NCI-H748 treated with DMSO at 0.1 percent for 48 hours (cell line): ENCODE results near the gene FRK.

Experiments
- DNase-seq: peaks from one replicate; lab custom pipeline; 2025; lab: John Stamatoyannopoulos, UW

Gene FRK

DNA sequence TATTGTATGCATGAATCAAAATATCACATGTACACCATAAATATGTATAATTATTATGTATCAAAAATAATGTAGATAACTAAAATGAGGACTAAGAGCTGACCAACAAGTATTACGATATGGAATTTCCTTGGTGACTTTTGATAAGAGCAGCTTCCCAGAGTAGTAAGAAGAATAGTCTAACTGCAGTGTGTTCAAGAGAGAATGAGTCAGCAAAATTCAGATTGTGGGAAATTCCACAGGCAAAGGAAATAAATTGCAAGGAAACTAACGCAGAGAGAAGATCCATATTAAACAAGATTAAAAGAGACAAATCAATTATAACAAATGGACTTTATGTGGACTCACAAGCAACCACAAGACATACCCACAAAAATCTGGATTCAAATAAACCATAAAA, 26.4 kb downstream of the FRK start:
- DNase-seq, result no peak

DNA sequence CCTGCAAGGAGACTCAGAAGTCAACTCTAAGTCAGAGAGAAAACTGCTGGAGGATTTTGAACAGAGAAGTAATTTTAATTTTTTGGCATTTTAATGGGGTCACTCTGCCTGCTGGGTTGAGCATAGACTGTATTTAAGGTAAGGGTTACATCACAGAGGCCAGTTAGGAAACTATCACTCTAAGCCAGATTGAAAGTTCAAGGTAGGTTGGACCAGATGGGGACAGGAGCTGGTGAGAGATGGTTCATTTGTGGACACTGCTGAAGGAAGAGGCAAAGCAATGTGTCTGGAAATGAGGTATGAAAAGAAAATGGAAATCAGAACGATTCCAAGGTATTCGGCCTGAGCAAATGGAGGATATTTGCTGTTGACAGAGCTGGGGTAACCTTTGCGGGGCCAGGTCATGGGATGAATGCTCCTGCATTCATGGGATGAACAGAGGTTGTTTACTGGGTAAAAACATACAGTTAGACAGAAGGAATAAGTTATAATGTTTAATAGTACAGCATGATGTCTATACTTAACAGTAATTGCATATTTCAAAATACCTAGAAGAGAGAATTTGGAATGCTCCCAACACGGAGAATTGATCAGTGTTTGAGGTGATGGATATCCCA, 26.9 kb downstream of the FRK start:
- DNase-seq, result no peak

DNA sequence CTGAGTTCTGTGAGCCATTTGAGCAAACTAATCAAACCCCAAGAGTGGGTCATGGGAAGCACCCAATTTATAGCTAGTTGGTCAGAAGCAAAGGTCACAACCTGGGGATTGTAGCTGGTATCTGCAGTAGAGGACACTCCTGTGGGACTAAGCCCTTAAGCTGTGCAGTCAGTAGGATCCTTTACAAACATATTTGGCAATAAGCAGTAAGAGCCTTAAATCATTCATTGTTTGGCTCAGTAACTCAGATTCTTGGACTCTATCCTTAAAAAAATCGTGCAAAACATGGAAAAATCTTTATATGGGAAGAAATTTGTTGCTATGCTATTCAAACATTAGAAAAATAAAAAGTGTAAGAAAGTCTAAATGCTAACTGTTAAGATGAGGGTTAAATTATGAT, 29.9 kb downstream of the FRK start:
- no peak for DNase-seq

DNA sequence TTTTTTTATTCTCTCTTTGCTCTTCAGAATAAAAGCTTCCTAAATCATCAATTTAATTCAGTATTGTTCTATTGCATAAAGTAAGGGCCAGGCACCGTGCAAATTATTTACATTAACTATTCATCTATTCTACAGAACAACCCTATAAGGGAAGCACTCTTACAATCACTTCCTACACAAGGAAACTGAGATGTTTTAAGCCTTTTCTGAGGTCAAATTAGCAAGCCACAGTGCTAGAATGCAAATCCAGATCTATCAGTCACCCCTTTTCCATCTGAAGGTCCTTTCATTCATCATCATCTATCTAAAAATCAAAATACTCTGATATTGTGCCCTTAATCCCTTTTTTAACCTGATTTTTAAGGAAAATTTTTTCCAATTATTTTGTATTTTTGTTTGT, 31.2 kb downstream of the FRK start:
- DNase-seq, result no peak

DNA sequence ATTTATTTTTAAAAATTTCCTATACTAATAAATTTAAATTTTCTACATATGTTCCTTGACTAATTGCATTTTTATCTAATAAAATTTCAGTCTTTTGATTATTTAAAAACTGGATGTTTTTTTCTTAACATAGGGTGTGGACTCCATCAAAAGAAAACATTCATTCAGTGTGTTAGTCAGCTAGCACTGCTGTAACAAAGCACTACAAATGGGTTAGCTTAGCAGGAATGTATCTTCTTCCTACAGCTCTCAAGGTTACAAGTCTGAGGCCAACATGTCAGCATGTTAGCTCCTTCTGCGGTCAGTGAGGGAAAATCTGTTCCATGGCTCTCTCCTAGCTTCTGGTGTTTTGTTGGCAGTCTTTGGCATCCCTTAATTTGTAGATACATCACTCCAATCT, 32.5 kb downstream of the FRK start:
- no peak for DNase-seq

DNA sequence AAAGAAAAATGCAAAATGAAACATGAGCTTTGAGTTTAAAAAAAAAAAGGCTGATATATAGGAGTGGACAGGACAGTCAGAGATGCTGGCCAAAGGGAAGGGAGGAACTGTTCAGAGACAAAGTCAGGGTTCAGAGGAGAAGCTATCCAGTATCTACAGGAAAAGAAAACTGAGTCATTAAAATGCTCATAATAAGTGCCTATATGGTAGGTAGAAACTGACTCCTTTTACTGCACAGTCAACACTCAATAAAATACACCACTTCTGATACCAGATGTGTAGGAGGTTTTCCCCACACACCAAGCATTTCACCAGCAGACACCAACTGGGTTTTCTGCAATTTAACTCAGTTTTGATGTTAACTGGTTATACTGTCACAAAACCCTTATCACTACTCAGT, 32.9 kb downstream of the FRK start:
- DNase-seq, result no peak

DNA sequence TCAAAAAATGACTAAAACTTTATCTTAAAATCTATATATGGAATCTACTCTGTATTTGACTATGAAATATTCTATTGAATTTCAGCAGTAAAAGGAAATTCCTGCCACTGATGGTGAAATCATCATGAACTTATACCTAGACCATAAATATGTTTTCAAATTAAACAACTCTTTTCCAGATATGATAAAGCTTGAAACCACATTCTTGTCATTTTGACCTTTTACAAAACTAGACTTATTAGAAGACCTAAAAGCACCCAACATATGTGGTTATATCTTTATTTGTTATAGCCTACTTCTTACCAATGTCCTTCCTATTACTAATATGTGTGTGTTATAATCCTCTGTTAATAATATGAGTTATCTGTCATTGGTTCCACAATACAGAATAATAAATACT, 35.3 kb downstream of the FRK start:
- DNase-seq, result no peak

DNA sequence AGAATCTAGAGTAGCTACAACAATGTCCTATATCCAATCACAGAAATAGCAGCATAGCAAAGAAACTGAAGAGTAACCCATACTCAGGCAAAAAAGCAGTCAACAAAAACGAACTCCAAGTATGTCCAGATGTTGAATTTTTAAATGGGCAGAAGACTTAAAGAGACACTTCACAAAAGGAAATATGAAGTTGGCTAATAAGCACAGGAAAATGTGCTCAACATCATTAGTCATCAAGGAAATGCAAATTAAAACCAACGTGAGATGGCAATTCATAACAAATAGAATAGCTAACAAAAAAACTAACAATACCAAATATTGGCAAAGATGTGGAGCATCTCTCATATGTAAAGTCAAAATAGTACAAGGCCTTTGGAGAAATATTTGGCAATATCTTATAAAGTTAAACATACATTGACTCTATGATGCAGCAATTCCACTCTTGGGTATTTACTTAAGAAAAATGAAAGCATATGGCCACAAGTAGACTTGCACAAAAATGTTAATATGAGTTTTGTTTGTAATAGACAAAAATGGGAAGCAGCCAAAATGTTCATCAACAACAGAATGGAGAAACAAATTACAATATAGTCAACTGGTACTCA, 37.7 kb downstream of the FRK start:
- DNase-seq, result no peak

DNA sequence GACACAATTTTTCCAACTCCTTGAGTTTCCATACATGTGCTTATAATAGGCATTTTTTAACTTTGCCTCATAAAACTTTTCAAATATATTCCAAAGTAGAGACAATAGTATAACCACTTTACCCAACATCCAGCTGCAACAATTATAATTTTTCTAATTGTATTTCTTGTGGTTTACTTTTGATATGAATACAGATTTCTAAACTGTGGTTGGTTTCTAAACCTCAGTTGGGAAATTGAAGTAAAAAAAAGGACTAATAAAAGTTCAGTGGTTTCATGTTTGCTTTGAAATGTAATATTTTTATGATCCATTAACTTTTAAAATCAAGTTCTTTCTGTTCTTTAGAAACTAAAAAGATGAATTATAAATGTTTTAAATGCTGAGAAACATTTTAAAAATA, 40.0 kb downstream of the FRK start:
- DNase-seq, result no peak

DNA sequence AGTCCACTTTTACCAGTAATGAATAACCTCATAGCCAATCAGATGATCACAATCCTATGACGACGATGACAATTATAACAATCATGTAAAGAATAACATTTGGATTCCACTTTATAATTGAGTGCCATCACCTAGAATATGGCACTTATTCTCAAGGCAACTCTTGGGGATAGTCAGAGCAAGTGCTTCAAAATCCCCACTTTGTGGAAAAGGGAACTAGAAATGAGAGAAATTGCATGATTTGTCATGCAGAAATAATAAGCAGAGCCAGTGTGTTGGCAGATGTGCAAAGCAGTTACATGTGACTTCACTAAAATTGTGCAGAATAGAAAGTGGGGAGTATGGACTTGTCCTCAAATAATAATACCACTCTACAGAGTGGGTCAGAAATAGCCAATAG, 41.3 kb downstream of the FRK start:
- DNase-seq, result no peak

DNA sequence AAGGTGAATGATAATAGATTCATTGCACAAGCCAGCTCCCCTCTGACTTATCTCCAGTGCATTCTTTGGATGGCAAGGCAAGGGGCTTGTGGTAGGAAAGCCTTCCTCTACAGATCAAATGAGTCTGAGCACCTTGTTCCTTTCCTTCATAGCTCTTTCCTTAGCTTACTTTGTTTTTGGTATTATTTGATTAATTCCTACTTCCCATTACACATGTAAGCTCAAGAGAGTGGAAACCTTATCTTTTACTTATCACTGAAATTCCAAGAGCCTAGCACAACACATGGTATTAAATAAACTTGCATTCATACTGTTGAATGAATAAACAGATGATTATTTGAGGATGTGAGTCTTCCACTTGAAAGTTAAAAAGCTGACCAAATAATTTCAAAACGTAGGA, 41.7 kb downstream of the FRK start:
- no peak for DNase-seq

DNA sequence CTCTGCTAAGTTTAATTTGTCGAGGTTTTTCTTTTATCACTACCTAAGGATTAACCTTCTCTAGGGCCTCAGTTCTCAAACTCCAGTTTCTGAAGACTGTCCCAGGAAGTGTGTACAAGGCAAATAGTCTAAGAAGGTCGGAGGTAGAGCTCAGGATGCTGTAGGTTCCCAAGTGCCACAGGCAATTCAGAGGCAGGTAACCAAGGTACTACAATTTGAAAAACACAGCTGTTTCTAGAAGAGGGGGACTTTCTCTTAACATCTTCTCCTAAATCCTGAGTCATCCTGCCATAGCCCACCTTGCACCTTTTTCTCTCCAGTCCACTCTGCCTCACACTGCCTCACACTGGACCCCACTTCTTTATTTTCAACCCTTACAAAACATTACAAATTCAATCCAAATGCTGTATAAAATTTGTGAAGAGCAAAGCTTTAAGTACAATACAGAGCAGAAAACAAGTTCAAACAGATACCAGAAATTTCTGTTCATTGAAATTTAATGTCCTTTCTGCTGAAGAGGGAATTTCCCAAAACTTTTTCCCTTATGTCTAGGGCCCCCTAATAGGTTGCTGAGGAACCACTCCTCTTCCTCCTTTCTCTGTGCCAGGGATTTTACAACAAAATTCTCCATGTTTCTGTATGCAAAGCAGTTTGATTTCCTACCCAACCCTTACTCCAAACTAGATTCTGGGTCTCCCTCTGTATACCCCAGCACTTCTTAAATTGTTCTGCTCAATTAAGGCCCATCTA, 43.0 kb downstream of the FRK start:
- DNase-seq, result no peak

DNA sequence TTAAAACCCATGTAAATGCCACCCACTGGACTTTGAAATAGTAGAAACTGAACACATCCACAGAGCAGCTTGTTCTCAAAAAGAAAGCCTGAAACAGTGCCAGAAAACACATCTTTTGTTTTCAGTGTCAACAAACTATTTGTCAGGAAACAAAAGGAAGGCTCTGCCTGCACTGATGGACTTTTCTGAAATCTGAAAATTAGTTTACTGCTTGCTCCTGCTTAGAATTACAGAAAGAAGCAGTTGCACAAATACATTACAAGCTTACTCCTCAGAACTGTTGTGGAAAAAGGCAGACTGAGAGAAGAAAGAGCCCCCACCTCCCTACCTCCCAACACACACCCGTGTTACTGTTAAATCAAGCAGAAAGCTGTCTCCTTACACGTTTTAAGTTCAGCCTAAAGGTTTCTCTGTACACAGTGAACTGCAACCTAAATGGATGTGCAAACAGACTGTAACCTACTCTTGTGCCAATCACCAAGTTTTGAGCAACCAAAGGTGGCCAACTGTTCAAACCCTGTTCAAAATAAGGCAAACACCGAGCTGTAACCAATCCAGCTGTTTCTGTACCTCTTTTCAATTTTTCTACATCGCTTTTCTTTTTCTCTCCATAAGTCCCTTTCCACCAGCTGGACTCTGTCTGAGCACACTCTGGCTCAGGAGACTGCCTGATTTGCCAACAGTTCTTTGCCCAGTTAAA, 43.7 kb downstream of the FRK start:
- DNase-seq, result peak; percentile 49

DNA sequence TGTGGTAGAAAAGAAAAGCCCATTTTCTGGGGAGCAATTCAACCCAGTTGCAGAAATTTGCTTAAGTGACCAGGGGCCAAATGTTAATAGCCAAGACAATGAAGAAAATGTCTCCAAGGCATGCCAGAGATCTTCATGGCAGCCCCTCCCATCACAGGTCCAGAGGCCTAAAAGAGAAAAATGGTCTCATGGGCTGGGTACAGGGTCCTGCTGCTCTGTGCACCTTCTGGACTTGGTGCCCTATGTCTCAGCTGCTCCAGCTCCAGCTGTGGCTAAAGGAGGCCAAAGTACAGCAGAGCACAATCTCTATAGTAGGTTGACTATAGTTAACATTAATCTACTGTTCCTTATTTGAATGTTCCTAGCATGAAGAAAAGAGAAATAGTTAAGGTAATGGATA, 44.7 kb downstream of the FRK start:
- DNase-seq, result no peak

DNA sequence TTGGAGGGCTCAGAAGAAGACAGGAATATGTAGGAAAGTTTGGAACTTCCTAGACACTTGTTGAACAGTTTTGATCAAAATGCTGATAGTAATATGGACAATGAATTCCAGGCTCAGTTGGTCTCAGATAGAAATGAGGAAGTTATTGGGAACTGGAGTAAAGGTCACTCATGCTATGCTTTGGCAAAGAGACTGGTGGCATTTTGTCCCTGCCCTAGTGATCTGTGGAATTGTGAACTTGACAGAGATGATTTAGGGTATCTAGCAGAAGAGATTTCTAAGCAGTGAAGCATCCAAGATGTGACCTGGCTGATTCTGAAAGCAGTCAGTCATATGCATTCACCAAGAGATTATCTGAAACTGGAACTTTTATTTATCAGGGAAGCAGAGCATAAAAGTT, 45.1 kb downstream of the FRK start:
- no peak for DNase-seq

DNA sequence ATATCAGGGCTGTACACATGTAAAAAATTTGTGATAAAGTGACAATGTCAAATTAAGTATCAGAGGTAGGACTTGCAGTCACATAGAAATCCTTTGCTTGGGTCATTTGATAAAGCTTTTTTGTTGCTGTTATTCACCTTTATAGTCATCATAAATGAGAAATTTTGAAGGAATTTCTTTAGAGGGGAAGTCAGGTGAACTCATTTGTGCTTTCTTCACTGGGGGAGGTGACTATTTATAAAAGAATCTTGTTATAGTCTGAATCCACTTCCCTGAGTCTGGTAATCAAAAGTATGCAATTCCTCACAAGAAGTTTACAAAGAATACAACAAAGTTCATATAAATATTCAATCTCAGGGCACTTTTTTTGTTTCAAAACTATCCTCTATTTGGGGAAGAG, 47.7 kb downstream of the FRK start:
- no peak for DNase-seq

DNA sequence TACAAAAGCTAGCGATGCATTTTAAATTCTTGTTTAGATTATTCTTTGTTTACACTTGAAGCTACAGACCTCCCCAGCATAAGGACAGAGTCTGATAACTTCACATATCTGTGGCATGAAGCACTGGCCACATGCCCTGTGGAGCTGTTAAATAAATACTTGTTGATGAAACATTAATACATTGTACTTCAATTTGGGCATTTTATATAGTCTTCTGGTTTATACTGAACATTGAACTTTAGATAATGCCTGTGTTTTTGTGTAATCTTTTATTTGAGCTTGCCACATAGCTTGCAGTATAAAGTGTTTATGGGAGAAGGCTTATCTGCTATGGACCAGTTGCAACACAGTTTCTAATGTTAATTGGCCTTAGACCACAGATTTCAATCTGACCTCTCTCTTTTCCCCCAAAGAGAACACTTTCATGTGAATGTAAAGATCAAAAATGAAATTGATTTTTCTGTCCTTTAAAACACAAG, 48.2 kb downstream of the FRK start:
- no peak for DNase-seq

DNA sequence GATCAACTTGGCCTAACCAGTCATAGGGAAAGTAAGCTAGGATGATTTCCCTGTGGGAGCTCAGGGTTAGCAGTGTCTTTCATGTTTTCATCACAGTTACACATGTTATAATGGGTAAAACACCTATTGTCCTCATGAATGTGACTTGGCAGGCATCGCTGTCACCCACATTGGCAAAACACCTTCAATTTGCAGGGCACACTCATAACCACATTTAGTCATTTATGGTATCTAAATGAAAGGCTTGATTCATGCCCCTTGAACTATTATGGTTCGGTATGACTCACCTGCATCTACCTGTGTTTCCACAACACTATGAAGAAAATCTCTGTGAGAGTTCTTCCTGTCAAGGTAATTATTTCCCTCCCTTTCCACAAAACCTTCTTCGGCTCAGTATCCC, 49.2 kb downstream of the FRK start:
- DNase-seq, result peak; percentile 25

DNA sequence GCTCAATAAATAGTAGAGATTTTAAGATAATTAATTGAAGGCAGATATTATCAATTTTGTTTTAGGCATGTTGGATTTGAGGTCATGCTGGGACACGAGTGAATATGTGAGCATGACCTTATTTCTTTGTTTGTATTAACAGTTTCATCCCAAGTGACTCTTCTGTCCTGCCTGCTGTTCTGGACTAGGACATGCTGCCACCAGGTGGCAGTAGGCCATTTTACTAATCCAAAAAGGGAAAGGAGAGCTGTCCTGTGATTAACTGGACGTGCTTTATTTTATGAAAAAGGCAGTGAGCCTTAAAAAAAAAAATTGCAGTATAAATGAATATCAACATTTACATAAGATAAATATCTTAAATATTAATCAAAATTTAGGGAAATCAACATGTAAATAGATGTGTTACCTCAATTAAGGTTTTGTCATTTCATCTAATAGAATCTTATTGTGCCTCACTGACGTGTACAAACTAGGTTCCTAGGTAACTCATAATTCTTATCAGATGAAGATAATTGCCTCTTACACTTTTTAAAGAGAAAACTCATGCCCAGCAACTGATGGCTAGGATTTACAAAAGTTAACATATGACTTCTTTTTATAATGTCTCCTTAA, 49.8 kb downstream of the FRK start:
- DNase-seq, result peak; percentile 54

DNA sequence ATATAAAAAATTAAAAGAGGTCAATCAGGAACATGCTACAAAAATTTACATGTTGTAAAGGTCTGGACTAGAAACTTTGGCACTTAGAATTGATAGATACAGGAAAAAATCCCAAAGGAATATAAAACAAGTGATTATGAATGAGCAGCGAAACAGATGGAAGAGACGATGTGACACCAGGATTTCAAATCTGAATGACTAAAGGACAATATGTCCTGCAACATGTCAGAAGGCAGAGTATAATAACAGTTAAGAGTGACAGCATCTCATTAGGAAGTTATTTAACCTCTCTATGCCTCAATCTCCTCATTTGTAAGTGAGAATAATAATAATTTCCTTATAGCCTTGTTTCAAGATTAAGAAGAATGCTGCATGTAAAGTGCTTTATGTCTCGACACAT, 50.3 kb downstream of the FRK start:
- no peak for DNase-seq

DNA sequence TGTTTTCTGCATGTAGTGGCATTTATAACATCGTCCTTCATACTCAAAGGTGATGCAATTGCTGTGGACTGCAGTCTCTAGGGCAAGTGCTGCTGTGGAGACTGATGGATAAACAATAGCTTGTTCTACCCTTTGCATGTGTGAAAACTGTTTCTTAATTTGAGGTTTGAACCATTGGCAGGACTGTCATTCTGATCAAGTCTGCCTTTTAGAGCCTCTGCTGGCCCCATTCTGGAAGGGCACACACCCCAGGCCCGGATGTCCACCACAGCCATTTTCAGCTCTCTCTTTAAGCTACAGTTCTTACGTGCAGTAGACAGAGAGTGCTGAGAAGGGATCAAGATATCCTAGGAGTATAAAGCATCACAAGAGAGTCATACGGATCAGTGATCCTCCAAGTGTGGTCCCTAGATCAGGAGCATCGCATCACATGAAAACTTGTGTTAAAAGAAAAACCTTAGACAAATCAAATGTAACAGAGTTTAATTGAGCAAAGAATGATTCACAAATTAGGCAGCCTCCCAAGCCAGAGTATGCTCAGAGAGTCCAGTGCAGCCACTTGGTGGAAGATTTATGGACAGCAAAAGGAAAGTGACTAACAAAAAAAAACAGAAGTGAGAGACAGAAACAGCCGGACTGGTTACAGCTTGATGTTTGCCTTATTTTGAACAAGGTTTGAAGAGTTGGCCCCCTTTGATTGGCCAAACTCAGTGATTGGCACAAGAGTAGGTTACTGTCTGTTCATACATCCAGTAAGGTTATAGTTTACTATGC, 52.0 kb downstream of the FRK start:
- no peak for DNase-seq
